Activated CD8-positive, alpha-beta T cell treated with anti-CD3 and anti-CD28 coated beads, Interleukin-2, amount 10 ng/mL, durations not matched to agents 7 days and 5 days (primary cell): ENCODE measurements around the gene CAND2. TPM values are rescaled to one million over a fixed set of nuclear protein-coding genes. Genes with fewer than 3 reads are reported as not detected.

Source experiments
- ATAC-seq: fragments of 150-1000 bp; cut with Tn5 transposase; one replicate; pipeline ENCODE4 v1.10.0; 2021; ENCODE audit warnings: moderate library complexity
- CTCF ChIA-PET: fragments of 350-600 bp; sonication (Branson Sonifier 250); formaldehyde crosslinking; loops from one replicate; lab custom pipeline; 2021; ENCODE audit warnings: antibody characterized with exemption; lab: Charles Lee
- POLR2A ChIA-PET: fragments of 350-600 bp; sonication (Branson Sonifier 250); formaldehyde crosslinking; loops from one replicate; lab custom pipeline; 2021; ENCODE audit warnings: antibody characterized with exemption; lab: Charles Lee
- DNase-seq: peaks from one replicate; pipeline ENCODE4 v3.0.0-alpha.2; 2020
- H3K27ac Mint-ChIP-seq: one replicate; pipeline ENCODE4 v1.8.0; 2021; ENCODE audit warnings: mild to moderate bottlenecking, mixed read lengths
- H3K27me3 Mint-ChIP-seq: one replicate; pipeline ENCODE4 v1.8.0; 2021; ENCODE audit warnings: low read depth, mixed read lengths
- H3K36me3 Mint-ChIP-seq: one replicate; pipeline ENCODE4 v1.8.0; 2021; ENCODE audit warnings: low read depth, mixed read lengths
- H3K4me1 Mint-ChIP-seq: one replicate; pipeline ENCODE4 v1.8.0; 2021; ENCODE audit warnings: low read depth, mixed read lengths
- H3K4me3 Mint-ChIP-seq: one replicate; pipeline ENCODE4 v1.8.0; 2021; ENCODE audit warnings: mild to moderate bottlenecking, mixed read lengths
- H3K9me3 Mint-ChIP-seq: one replicate; pipeline ENCODE4 v1.8.0; 2022; ENCODE audit warnings: mixed read lengths; ENCODE audit not compliant: insufficient read depth
- total RNA-seq, 2 experiments: library from RNA; stranded (reverse); gene quantifications; one replicate each; pipeline ENCODE4 v1.2.3, GENCODE V29; 2021

The CAND2 gene
- under 1 TPM; 0.31 to 0.53 TPM for total RNA-seq

DNA sequence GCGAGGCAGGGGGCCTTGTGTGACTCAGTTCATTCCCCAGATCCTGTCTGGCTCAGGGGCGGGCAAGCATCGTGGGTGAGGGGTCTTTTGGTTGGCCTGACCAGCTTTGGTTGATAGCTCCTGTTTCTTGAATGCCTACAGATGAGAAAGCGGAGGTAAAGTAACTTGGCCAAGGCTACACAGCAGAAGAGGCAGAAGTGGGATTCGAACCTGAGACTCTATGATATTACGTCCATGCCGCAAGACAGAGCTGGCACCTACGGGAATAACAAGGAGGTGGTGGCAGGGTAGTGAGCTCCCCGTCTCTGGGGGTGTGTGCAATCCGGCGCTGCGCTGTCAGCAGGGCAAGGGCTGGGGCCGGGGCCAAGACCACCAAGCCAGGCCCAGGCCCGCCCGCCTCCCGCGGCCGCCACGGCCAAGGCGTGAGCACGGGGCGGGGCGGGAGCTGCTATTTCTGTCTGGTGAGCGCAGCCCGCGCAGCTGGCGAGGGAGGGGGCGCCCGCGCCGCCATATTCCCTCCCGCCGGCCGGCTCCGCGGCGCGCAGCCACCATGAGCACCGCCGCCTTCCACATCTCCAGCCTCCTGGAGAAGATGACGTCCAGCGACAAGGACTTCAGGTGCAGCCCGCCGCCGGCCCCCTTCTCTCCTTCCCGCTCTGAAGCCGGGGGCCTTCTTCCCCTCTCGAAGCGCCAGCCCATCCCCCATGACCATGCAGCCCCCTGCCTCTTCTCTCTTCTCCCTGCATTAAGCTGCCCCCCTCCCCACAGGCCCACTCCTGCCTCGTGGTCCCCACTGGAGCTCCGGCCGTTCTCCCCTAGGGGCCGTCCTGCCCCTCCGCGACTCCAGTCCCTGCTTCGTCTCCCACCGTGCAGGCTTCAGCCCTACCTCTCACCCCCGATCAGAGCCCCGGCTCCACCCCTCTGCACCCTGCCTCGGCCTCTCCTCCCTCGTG, at the start of gene CAND2:
Gene CAND2 (plus strand): TSS at position 510 of the 953 bp plus-strand sequence. CDS start 41 bp downstream, at position 551.
- ChIA-PET CTCF (interaction anchor here (0.9 to 2.4 kb wide), 4 partner anchors 9 to 95 kb away, joined by 4 to 15 read pairs (median 5); partner anchors contain the start of gene RPL32), POLR2A (no interaction called here)
- Mint-ChIP-seq H3K4me3 (peak within 1 kb of the TSS; percentile 61), H3K4me1 (peaks cover 6% of the 10 kb centered on the region), H3K27ac (no peak within 1 kb of the TSS), H3K27me3 (peaks cover 17% of the 10 kb centered on the region), H3K9me3 (no peaks in the 10 kb centered on the region), H3K36me3 (no peaks in the 10 kb centered on the region)
- DNase-seq = no peak
- peak; percentile 76 for ATAC-seq

DNA sequence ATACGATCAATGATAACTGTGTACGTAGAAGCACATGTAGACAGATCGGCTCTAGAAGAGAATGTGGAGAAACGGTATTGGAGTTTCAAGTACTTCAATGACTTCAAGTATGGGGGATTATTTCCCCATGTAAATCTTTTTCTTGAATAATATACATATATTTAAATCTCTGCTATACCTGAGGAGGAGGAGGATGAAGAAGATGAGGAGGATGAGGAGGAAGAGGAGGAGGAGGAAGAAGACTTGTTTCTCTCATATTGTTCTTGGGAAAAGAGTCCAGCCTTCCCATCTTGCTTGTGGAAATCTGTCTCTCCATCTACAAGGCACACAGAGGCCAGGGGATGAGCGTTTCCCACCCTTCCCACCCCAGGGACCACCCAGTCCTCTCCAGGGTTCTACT, 48.0 kb upstream of the CAND2 start:
- Mint-ChIP-seq H3K27me3 (peaks cover 12% of the 10 kb centered on the region), H3K9me3 (no peaks in the 10 kb centered on the region), H3K36me3 (no peaks in the 10 kb centered on the region), H3K4me1 (peaks cover 8% of the 10 kb centered on the region), H3K4me3 (no peak overlapping the region), H3K27ac (no peak overlapping the region)
- ChIA-PET CTCF (interaction anchor here (1.1 to 1.2 kb wide), 2 partner anchors 28 to 62 kb away, joined by 4 read pairs; no protein-coding TSS in a partner anchor), POLR2A (no interaction called here)
- DNase-seq (no peak), ATAC-seq (no peak)

DNA sequence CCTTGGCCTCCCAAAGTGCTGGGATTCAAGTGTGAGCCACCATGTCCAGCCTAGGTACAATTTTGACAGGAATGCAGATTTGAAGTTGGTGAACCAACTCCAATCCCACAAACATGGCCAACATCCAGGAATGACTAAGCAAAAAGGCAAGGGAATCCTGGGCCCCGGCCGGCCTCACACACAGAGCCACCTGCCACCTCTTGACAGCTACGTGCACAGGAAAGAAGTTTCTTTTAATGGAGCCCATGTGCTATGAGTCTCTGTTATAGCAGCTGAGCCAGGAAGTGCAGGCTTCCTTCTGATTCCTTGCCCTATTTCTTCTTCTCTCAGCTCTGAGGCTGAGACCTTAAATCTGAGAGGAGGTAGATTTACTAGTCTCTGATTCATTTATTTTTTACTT, 46.3 kb upstream of the CAND2 start:
- H3K27me3 Mint-ChIP-seq = peaks cover 9% of the 10 kb centered on the region
- H3K9me3 Mint-ChIP-seq = no peaks in the 10 kb centered on the region
- ChIA-PET CTCF (interaction anchor here (0.9 kb wide), 1 partner anchor 44 kb away, joined by 3 read pairs; no protein-coding TSS in a partner anchor), POLR2A (no interaction called here)
- no peaks in the 10 kb centered on the region for H3K36me3 Mint-ChIP-seq
- no peak overlapping the region for H3K4me3 Mint-ChIP-seq
- no peak overlapping the region for H3K27ac Mint-ChIP-seq
- DNase-seq (no peak), ATAC-seq (no peak)
- peaks cover 8% of the 10 kb centered on the region for H3K4me1 Mint-ChIP-seq

DNA sequence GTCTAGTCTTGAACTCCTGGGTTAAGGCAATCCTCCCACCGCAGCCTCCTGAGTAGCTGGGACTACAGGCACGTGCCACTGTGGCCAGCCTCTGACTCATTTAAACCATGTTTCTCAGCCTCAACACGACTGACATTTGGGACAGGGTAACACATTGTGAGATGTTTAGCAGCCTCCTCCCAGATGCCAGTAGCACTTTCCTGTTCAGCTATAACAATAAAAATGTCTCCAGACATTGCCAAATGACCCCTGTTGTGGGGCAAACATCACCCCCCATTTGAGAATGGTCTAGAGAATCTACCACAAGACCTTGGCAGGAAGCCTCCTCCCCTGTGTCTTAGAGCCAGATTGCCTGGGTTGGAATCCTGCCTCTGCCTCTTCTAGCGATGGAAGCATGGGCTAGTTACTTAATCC, 45.8 kb upstream of the CAND2 start:
- H3K27me3 Mint-ChIP-seq = peaks cover 9% of the 10 kb centered on the region
- no peak overlapping the region for H3K27ac Mint-ChIP-seq
- no peaks in the 10 kb centered on the region for H3K9me3 Mint-ChIP-seq
- H3K36me3 Mint-ChIP-seq = no peaks in the 10 kb centered on the region
- no peak for ATAC-seq
- DNase-seq = peak; percentile 36
- peaks cover 8% of the 10 kb centered on the region for H3K4me1 Mint-ChIP-seq
- CTCF ChIA-PET = interaction anchor here (0.9 kb wide), 1 partner anchor 45 kb away, joined by 3 read pairs; no protein-coding TSS in a partner anchor
- POLR2A ChIA-PET = no interaction called here
- H3K4me3 Mint-ChIP-seq = no peak overlapping the region

DNA sequence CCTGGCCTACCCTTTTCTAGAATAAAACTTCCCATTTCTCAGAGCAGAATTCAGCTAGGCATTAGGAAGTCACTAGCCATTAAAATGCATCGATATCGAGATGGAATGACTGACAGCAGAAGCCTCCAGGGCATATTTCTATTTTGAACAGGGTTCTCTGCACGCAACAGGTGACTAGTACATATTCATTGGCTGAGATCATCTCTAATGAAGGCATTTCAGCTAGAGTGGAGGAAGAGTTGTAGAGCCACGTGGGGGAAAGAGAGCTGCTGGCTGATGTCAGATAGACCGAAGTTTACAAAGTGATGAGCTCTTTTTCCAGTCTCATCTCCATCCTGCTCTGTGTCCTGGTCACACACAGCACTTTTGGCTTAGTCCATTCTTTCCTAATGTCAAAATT, 44.9 kb upstream of the CAND2 start:
- no peak overlapping the region for H3K4me3 Mint-ChIP-seq
- peaks cover 8% of the 10 kb centered on the region for H3K4me1 Mint-ChIP-seq
- H3K36me3 Mint-ChIP-seq = no peaks in the 10 kb centered on the region
- no peaks in the 10 kb centered on the region for H3K9me3 Mint-ChIP-seq
- ChIA-PET CTCF (no interaction called here), POLR2A (no interaction called here)
- ATAC-seq (no peak), DNase-seq (no peak)
- H3K27me3 Mint-ChIP-seq = peaks cover 9% of the 10 kb centered on the region
- no peak overlapping the region for H3K27ac Mint-ChIP-seq

DNA sequence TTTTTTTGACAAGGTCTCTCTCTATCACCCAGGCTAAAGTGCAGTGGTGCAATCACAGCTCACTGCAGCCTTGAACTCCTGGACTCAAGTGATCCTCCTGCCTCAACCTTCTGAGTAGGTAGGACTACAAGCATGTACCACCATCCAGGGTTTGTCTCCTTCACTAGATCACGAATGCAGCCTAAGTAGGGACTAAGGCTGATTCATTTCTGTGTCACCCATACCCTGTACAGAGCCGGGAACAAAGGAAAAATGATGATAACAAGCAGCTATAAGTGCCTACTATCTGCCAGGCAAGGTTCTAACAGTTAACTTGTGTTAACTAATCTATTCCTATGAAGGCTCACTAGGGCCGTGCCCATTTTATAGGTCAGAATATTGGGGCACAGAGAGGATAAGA, 44.4 kb upstream of the CAND2 start:
- Mint-ChIP-seq H3K27ac (no peak overlapping the region), H3K27me3 (peaks cover 13% of the 10 kb centered on the region), H3K9me3 (no peaks in the 10 kb centered on the region), H3K4me3 (no peak overlapping the region), H3K4me1 (peaks cover 8% of the 10 kb centered on the region), H3K36me3 (no peaks in the 10 kb centered on the region)
- CTCF ChIA-PET = no interaction called here
- ATAC-seq (no peak), DNase-seq (no peak)
- POLR2A ChIA-PET = no interaction called here

DNA sequence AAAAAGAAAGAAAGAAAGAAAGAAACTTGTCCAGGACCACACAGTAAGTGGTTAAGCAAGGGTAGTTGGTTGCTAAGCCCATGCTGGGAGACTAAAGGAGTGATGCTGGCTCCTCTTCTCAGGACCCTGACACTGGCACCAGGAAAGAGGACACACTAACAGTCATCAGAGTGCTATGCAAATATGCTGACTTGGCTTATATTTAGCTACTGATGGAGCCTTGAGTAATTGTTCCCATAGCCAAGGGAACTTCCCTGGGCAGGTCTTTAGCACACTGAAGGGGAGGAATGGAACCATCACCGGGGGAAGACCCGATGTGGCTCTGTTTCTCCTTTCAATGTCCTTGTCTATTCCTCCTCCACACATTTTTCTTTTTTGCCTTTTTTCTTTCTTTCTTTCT, 43.7 kb upstream of the CAND2 start:
- Mint-ChIP-seq H3K9me3 (no peaks in the 10 kb centered on the region), H3K4me1 (peaks cover 8% of the 10 kb centered on the region), H3K27ac (no peak overlapping the region), H3K4me3 (no peak overlapping the region), H3K27me3 (peaks cover 13% of the 10 kb centered on the region), H3K36me3 (no peaks in the 10 kb centered on the region)
- ChIA-PET POLR2A (interaction anchor here (0.6 kb wide), 1 partner anchor 290 kb away, joined by 3 read pairs; no protein-coding TSS in a partner anchor), CTCF (no interaction called here)
- no peak for DNase-seq
- no peak for ATAC-seq

DNA sequence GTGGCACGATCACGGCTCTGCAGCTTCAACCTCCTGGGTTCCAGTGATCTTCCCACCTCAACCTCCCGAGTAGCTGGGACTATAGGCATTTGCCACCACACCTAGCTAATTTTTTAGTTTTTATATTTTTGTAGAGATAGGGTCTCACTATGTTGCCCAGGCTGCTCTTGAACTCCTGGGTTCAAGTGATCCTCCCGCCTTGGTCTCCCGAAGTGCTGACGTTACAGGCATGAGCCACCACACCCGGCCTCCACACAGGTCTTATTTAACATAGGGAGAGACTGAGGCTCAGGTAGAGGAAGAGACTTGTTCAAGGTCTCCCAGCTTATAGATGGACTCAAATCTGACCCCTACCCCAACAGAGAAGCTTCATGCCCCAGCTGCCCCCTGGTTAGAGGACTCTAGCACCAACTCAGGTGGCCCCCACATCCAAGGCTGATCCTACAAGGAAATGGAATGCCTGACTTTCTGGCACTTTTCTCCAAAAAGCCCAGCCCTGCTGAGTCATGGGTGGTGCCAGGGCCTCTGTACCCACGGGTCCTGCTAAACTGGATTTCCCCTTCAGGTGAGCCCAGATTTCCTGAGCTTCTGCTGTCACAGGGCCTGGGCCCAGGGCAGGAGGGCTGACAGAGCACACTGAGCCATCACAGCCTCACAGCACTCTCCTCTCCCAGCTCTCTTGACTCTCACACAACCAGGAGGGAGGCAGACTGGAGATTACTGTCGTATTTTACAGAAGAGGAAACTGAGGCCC, 43.0 kb upstream of the CAND2 start:
- H3K27ac Mint-ChIP-seq = no peak overlapping the region
- peaks cover 8% of the 10 kb centered on the region for H3K4me1 Mint-ChIP-seq
- ATAC-seq = no peak
- ChIA-PET CTCF (no interaction called here), POLR2A (interaction anchor here (0.6 kb wide), 1 partner anchor 291 kb away, joined by 3 read pairs; no protein-coding TSS in a partner anchor)
- no peak for DNase-seq
- peaks cover 13% of the 10 kb centered on the region for H3K27me3 Mint-ChIP-seq
- H3K4me3 Mint-ChIP-seq = no peak overlapping the region
- H3K36me3 Mint-ChIP-seq = no peaks in the 10 kb centered on the region
- no peaks in the 10 kb centered on the region for H3K9me3 Mint-ChIP-seq

DNA sequence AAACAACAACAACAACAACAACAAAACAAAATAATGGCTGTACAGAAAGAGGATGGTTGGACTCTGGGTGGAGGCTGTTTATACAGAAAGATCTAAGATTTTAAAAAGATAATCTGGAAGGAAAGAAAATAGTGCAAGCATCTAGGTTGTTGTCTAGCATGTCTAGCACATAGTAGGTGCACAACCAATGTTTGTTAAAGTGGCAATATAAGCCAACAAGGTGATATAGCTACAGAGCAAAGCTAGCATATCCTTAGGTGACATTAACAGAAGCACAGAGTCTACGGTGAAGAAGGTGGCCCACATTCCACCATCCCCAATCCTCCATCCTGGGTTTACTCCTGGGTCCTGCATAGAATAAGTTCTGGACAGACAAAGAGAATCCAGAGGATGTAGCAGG, 42.2 kb upstream of the CAND2 start:
- ChIA-PET POLR2A (no interaction called here), CTCF (interaction anchor here (1.6 kb wide), 1 partner anchor 35 kb away, joined by 5 read pairs; no protein-coding TSS in a partner anchor)
- H3K4me1 Mint-ChIP-seq = peaks cover 8% of the 10 kb centered on the region
- DNase-seq (no peak), ATAC-seq (no peak)
- no peak overlapping the region for H3K4me3 Mint-ChIP-seq
- no peak overlapping the region for H3K27ac Mint-ChIP-seq
- H3K9me3 Mint-ChIP-seq = no peaks in the 10 kb centered on the region
- no peaks in the 10 kb centered on the region for H3K36me3 Mint-ChIP-seq
- peaks cover 10% of the 10 kb centered on the region for H3K27me3 Mint-ChIP-seq

DNA sequence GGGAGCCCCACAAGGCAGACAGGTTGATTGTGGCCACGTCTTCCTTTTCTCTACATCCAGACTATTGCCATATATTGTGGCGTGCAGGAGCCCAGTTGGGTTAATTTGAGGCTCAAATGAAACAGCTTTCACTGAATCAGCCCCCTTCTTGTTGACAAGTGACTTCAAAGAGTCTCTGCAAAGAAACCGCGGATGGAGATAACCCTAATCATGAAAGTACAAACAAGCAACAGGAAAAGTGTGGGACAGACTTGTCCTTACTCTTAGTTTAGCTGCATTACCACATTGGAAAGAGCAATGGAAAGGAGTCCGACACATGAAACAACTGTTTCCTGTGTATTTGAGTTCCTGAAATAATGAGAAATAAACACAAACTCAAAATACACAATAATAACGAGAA, 40.7 kb upstream of the CAND2 start:
- CTCF ChIA-PET = interaction anchor here (1.4 kb wide), 1 partner anchor 32 kb away, joined by 3 read pairs; no protein-coding TSS in a partner anchor
- H3K27me3 Mint-ChIP-seq = peaks cover 10% of the 10 kb centered on the region

DNA sequence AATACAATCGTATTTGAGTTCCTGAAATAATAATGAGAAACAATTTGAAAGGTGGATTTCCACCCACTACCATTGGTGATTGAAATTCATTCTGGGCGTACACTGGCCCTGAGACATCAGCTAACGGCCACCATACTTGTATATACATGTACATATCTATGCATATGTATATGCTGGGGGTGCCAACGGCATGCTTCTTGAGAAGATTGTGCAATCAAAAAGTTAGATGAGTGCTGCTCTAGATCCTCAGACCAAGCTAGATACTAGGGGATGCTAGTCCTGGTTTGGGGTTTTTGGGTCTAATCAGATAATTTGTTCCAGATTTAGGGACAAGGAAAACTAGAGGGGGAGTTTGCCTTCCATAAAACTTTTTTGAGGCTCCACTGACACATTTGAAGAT, 40.3 kb upstream of the CAND2 start:
- no peaks in the 10 kb centered on the region for H3K4me1 Mint-ChIP-seq
- H3K27me3 Mint-ChIP-seq = peaks cover 10% of the 10 kb centered on the region
- POLR2A ChIA-PET = interaction anchor here (0.7 kb wide), 1 partner anchor 1609 kb away, joined by 3 read pairs; no protein-coding TSS in a partner anchor
- DNase-seq (no peak), ATAC-seq (no peak)
- CTCF ChIA-PET = interaction anchor here (1.4 kb wide), 1 partner anchor 31 kb away, joined by 3 read pairs; no protein-coding TSS in a partner anchor
- no peaks in the 10 kb centered on the region for H3K9me3 Mint-ChIP-seq
- H3K4me3 Mint-ChIP-seq = no peak overlapping the region
- H3K36me3 Mint-ChIP-seq = no peaks in the 10 kb centered on the region
- H3K27ac Mint-ChIP-seq = no peak overlapping the region

More for the DNA sequence above, 40.7 kb upstream of the CAND2 start:
- H3K27ac Mint-ChIP-seq = no peak overlapping the region
- no peak for ATAC-seq
- POLR2A ChIA-PET = interaction anchor here (0.7 kb wide), 1 partner anchor 1610 kb away, joined by 3 read pairs; no protein-coding TSS in a partner anchor
- H3K4me1 Mint-ChIP-seq = peaks cover 4% of the 10 kb centered on the region
- H3K9me3 Mint-ChIP-seq = no peaks in the 10 kb centered on the region
- DNase-seq = no peak
- H3K4me3 Mint-ChIP-seq = no peak overlapping the region
- no peaks in the 10 kb centered on the region for H3K36me3 Mint-ChIP-seq
